Epithelial cell of esophagus (primary cell): Measurements from ENCODE around the gene SFSWAP.

ENCODE experiments used
- DNase-seq: peaks from one replicate; pipeline ENCODE4 v3.0.0; 2010; ENCODE audit warnings: low read depth
- H3K4me3 ChIP-seq: 2 replicates; pipeline ENCODE4 v1.5.1; 2011; ENCODE audit warnings: mild to moderate bottlenecking, low read length, control low read depth
- TF ChIP-seq, protein P1 (sequence below): IDR thresholded peaks from 2 replicates; pipeline ENCODE4 v1.5.1; 2011; ENCODE audit warnings: low read depth, mild to moderate bottlenecking, low read length, control low read depth, inconsistent platforms; ENCODE audit not compliant: insufficient read depth; ENCODE audit errors: missing control alignments

The SFSWAP gene

DNA sequence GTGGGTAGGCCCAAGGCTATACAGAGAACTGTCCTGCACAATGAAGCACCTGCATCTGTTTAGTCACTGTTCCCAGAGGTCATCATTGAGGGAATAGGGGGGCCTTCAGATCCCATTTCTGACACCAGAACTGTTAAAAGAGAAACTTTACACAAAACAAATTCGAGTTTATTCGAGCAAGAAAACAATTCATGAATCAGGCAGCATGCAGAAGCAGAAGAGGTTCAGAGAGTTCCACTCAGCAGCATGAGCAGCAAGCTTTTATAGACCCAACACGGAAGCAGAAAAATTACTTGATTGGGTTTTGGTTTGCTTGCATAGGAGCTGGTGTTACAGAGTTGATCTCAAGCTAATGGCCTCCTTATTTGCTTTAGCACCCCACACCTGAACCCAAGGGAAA, 1.7 kb upstream of the SFSWAP start:
- TF ChIP-seq, protein P1, sequence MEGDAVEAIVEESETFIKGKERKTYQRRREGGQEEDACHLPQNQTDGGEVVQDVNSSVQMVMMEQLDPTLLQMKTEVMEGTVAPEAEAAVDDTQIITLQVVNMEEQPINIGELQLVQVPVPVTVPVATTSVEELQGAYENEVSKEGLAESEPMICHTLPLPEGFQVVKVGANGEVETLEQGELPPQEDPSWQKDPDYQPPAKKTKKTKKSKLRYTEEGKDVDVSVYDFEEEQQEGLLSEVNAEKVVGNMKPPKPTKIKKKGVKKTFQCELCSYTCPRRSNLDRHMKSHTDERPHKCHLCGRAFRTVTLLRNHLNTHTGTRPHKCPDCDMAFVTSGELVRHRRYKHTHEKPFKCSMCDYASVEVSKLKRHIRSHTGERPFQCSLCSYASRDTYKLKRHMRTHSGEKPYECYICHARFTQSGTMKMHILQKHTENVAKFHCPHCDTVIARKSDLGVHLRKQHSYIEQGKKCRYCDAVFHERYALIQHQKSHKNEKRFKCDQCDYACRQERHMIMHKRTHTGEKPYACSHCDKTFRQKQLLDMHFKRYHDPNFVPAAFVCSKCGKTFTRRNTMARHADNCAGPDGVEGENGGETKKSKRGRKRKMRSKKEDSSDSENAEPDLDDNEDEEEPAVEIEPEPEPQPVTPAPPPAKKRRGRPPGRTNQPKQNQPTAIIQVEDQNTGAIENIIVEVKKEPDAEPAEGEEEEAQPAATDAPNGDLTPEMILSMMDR = no peak
- no peak for DNase-seq
- no peak overlapping the region for H3K4me3 ChIP-seq

DNA sequence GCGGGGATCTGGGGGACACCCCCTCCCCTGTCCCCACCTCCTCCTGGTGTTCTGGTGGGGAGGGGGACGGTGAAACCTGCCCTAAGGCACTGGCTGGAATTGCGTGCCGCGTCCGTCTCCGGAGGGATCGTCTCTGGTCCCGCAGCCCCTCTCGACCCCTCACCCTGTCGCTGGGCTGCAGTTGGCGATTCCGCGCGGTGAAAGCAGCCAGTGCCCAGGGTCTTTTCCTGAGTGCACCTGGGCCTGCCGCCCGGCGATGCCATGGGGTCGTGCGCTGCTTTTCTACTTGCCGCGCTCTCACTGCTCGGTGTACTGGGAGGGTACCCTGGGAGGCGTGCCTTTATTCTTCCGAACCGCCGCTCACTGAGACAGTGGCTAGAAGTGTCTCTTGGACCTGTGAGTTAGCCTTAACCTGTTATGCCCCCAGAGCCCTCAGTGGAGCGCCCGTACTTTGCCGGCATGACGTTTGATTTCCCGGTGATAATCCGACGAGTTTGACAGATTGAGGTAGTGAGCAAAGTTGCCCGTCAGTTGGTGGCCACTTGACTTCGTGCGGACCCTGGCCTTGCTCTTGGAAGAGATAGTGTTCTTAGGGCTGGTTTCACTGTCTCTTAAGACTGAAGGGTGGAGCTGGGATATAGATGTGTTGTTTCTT, 788 bp downstream of the SFSWAP start:
- peak; percentile 17 for DNase-seq
- TF ChIP-seq, protein P1 = no peak
- H3K4me3 ChIP-seq = peak overlapping the region; percentile 91

DNA sequence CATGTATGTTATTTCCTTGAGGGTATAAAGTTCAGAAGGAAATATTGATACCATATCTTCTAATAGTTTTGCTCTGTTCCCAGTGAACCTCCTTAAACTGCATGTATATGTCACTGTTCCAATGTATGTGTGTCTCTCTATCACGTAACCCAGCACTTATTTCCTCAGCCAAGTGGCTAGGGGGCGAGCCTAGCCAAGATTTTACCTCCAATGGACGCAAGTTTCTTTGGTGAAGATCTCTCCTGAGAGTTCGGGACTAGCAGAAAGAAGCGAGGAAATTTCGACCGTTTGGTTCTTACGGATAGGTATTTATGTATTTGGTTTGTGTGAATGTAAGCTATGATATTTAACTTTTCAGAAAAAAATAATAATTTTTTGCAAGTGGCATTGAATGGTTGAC, 2.5 kb downstream of the SFSWAP start:
- no peak overlapping the region for H3K4me3 ChIP-seq
- no peak for DNase-seq
- TF ChIP-seq, protein P1 = no peak

DNA sequence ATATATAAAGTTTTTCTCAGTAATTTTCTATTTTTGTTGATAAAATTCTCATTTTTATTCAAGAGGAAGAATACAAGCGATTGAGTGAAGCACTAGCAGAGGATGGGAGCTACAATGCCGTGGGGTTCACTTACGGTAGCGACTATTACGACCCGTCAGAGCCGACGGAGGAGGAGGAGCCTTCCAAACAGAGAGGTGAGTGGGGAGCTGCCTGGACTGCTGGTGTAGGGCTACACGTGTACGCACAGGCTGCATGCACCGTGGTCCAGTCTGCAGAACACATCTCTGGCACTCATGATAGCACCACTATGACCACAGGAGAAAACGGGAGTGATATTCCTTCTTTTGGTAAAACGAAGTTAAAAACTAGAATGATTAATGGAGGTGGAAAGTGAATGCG, 3.9 kb downstream of the SFSWAP start:
- TF ChIP-seq, protein P1 = no peak
- DNase-seq = no peak
- H3K4me3 ChIP-seq = no peak overlapping the region

DNA sequence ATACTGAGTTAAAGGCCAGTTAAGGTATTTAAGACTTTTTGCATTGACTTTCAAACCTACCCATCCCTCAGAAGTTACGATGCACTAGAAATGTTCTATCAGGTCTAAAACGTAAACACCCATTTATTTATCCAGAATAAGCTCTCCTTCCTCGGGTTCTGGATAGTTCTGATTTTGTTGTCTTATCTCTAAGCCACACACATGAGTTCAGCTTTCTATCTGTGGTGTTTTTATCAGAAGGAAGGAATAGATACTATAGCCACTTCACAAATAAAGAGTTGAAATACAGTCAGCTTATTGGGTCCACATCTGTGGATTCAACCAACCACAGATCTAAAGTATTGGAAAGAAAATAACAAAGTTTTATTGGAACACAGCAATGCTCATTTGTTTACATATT, 5.4 kb downstream of the SFSWAP start:
- TF ChIP-seq, protein P1 = no peak

DNA sequence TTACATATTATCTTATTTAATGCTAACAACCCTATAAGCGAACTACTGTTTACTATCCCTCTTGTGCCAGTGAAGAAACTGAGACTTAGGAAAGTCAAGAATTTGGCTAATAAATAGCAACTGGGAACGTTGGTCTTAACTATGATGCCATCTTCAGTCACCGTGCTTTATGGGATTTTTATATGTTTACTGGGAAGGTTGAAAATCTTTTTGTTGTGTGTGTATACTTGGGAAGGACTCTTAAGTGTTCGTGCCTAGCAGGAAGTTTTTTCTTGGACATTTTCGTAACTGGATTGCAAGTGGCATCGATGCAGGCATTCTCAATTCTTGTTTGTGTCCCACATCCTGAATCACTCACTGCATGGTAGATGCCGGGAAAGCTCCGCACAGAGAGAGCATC, 9.4 kb downstream of the SFSWAP start:
- H3K4me3 ChIP-seq = no peak overlapping the region
- no peak for DNase-seq
- TF ChIP-seq, protein P1 = no peak

More for the DNA sequence above, 5.4 kb downstream of the SFSWAP start:
- no peak for DNase-seq
- H3K4me3 ChIP-seq = no peak overlapping the region

DNA sequence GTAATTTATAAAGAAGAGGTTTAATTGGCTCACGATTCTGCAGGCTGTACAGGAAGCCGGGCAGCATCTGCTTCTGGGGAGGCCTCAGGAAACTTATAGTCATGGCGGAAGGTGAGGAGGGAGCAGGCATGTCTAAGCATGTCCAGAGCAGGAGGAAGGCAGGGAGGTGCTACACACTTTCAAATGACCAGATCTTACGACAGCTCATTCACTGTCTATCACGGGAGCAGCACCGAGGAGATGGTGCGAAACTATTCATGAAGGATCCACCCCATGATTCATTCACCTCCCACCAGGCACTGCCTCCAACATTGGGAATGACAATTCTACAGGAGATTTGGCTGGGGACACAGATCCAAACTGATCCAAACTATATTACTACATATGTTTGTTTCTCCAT, 10.0 kb downstream of the SFSWAP start:
- TF ChIP-seq, protein P1 = no peak
- DNase-seq = peak; percentile 96
- no peak overlapping the region for H3K4me3 ChIP-seq
